Nephron (organoid): ENCODE data around the gene FAM83B.

ENCODE experiments used
- H3K27ac Mint-ChIP-seq, 3 experiments: 2 replicates each; pipeline ENCODE4 v1.8.0; 2020; ENCODE audit warnings: mixed read lengths in 3 of 3, mild to moderate bottlenecking in 2 of 3, moderate library complexity in 1 of 3
- H3K27me3 Mint-ChIP-seq: 2 replicates; pipeline ENCODE4 v1.8.0; 2021; ENCODE audit warnings: low read depth, mild to moderate bottlenecking, moderate library complexity, mixed read lengths
- H3K36me3 Mint-ChIP-seq: 2 replicates; pipeline ENCODE4 v1.8.0; 2020; ENCODE audit warnings: low read depth, mixed read lengths
- H3K4me1 Mint-ChIP-seq: 2 replicates; pipeline ENCODE4 v1.8.0; 2020; ENCODE audit warnings: mixed read lengths
- H3K4me3 Mint-ChIP-seq, 3 experiments: 2 replicates each; pipeline ENCODE4 v1.8.0; 2020; ENCODE audit warnings: mild to moderate bottlenecking in 3 of 3, mixed read lengths in 3 of 3, moderate library complexity in 2 of 3
- H3K9me3 Mint-ChIP-seq: 2 replicates; pipeline ENCODE4 v1.8.0; 2020; ENCODE audit warnings: mixed read lengths
- TF ChIP-seq, protein P1 (sequence below), 3 experiments: fragments of 200-600 bp; sonication (generic); IDR thresholded peaks; one replicate each; pipeline ENCODE4 v1.5.0; 2021; ENCODE audit warnings: antibody characterized with exemption in 3 of 3; ENCODE audit not compliant: unreplicated experiment in 3 of 3

Gene FAM83B

DNA sequence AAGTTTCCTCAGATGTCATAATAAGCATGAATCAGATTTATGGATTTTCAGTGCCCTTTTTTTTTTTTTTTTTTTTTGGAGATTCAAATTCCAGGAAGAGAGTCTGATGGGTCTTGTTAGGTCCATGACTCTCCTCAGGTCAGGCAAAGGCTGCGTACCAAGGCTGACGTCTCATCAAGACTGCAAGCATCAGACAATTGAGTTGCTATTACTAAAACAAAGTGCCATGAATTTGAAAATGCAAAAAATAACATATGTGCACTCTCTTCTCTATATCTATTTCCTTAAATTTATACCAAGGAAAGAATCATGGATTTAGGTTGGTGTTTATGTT lies 134.7 kb downstream of the FAM83B start:
- no peaks in the 10 kb centered on the region for H3K4me1 Mint-ChIP-seq
- TF ChIP-seq, protein P1, sequence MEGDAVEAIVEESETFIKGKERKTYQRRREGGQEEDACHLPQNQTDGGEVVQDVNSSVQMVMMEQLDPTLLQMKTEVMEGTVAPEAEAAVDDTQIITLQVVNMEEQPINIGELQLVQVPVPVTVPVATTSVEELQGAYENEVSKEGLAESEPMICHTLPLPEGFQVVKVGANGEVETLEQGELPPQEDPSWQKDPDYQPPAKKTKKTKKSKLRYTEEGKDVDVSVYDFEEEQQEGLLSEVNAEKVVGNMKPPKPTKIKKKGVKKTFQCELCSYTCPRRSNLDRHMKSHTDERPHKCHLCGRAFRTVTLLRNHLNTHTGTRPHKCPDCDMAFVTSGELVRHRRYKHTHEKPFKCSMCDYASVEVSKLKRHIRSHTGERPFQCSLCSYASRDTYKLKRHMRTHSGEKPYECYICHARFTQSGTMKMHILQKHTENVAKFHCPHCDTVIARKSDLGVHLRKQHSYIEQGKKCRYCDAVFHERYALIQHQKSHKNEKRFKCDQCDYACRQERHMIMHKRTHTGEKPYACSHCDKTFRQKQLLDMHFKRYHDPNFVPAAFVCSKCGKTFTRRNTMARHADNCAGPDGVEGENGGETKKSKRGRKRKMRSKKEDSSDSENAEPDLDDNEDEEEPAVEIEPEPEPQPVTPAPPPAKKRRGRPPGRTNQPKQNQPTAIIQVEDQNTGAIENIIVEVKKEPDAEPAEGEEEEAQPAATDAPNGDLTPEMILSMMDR (IDR thresholded peaks at IDR 0.05; ENCODE audit: unreplicated experiment in 3 of 3): no peak
- H3K36me3 Mint-ChIP-seq: no peaks in the 10 kb centered on the region
- no peak overlapping the region for H3K27ac Mint-ChIP-seq
- no peaks in the 10 kb centered on the region for H3K27me3 Mint-ChIP-seq
- H3K4me3 Mint-ChIP-seq: no peak overlapping the region
- peaks cover 9% of the 10 kb centered on the region for H3K9me3 Mint-ChIP-seq

DNA sequence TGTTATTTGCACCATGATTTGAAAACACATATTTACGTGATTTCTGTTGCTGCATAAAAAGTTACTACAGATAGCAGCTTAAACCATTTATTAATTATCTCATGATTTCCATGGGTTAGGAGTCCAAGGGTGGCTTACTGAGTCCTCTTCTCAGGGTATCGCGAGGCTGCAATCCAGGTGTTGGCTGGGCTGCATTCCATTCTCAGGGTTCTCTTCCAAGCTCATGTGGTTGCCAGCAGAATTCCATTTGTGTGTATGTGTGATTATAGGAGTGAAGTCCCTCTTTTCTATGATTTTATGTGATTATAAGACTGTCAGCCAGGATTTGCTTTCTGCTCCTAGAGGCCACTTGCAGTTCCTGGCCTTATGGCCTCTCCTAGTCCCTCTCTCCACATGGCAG lies 135.1 kb downstream of the FAM83B start:
- no peaks in the 10 kb centered on the region for H3K36me3 Mint-ChIP-seq
- no peak overlapping the region for H3K4me3 Mint-ChIP-seq
- no peaks in the 10 kb centered on the region for H3K27me3 Mint-ChIP-seq

DNA sequence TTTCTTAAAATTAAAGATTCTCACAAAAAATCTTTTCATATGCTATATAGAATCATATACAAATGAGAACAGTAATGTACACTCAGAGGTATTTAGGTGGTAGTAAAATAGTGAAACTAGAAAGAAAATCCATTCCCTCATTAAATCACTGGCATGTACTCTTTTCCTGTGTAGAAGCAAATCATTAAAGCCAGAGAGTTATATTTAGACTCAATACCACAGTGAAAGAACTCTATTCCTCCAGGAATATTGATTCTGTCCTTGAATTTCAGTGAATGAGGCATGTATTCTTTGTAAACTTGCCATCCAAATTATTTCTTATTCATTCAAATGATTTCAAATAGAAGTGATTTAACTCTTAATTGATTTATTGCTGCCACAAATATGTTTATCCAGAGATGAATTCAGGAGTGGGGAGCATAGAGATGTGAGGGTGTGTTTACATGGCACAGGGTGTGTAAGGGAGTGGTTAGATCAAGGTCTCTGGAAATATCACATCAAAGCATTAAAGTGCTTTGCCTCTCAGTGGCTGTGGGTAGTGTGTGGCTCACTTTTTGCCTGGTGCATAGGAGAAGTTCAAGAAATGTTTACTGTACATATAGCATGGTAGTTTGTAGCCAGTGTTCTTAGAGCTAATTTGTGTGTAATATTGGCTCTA lies 141.2 kb downstream of the FAM83B start:
- TF ChIP-seq, protein P1 (IDR thresholded peaks at IDR 0.05; ENCODE audit: unreplicated experiment in 3 of 3): no peak
- Mint-ChIP-seq H3K27me3 (no peaks in the 10 kb centered on the region), H3K4me1 (no peaks in the 10 kb centered on the region), H3K4me3 (no peak overlapping the region), H3K9me3 (peaks cover 12% of the 10 kb centered on the region), H3K36me3 (no peaks in the 10 kb centered on the region), H3K27ac (no peak overlapping the region)

More for the DNA sequence above, 135.1 kb downstream of the FAM83B start:
- Mint-ChIP-seq H3K4me1 (no peaks in the 10 kb centered on the region), H3K9me3 (peaks cover 9% of the 10 kb centered on the region), H3K27ac (no peak overlapping the region)
- TF ChIP-seq, protein P1 (IDR thresholded peaks at IDR 0.05; ENCODE audit: unreplicated experiment in 3 of 3): no peak

DNA sequence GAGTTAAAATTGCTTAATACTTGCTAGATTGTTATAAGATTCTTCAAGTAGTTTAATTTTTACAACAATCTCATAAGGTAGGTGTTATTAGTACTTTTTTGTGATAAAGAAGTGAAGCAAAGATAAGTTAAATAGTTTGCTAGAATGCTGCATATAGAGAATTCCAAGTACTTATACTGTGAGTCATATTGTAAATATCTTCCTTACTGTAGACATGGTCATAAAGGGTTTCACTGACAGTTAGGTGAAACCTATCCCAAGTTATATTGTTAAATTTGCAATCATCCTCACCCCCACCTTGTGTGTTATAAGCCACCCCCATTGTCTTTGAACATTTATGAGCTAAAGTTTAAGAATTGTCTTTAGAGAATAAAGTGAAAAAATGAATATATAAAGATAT lies 142.0 kb downstream of the FAM83B start:
- H3K4me3 Mint-ChIP-seq: no peak overlapping the region

DNA sequence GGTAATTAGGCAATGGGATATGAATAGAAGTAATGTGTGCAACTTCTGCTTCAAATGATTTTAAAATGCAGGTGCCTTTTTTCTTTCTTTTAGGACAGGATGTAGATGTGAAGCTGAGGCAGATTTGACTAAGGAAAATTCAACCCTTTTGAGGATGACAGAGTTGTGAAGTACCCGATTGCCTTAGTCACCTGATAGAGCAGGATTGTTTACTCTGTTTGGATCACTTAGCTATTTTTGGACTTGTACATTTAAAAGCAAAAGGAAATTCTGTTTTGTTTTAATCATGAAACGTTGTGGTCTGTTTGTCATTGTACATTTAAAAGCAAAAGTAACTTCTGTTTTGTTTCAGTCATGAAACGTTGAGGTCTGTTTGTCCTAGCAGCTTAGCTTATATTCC lies 143.4 kb downstream of the FAM83B start:
- no peak overlapping the region for H3K27ac Mint-ChIP-seq
- no peaks in the 10 kb centered on the region for H3K4me1 Mint-ChIP-seq
- H3K27me3 Mint-ChIP-seq: no peaks in the 10 kb centered on the region
- no peaks in the 10 kb centered on the region for H3K36me3 Mint-ChIP-seq
- H3K4me3 Mint-ChIP-seq: no peak overlapping the region
- TF ChIP-seq, protein P1 (IDR thresholded peaks at IDR 0.05; ENCODE audit: unreplicated experiment in 3 of 3): no peak
- H3K9me3 Mint-ChIP-seq: peaks cover 10% of the 10 kb centered on the region

More for the DNA sequence above, 142.0 kb downstream of the FAM83B start:
- TF ChIP-seq, protein P1 (IDR thresholded peaks at IDR 0.05; ENCODE audit: unreplicated experiment in 3 of 3): no peak
- Mint-ChIP-seq H3K9me3 (peaks cover 12% of the 10 kb centered on the region), H3K4me1 (no peaks in the 10 kb centered on the region), H3K36me3 (no peaks in the 10 kb centered on the region), H3K27me3 (no peaks in the 10 kb centered on the region), H3K27ac (no peak overlapping the region)
